ENCODE data around the gene TET2.
A peak's percentile ranks its signal among the peaks of the same experiment; 100 is the strongest.

Gene TET2

DNA sequence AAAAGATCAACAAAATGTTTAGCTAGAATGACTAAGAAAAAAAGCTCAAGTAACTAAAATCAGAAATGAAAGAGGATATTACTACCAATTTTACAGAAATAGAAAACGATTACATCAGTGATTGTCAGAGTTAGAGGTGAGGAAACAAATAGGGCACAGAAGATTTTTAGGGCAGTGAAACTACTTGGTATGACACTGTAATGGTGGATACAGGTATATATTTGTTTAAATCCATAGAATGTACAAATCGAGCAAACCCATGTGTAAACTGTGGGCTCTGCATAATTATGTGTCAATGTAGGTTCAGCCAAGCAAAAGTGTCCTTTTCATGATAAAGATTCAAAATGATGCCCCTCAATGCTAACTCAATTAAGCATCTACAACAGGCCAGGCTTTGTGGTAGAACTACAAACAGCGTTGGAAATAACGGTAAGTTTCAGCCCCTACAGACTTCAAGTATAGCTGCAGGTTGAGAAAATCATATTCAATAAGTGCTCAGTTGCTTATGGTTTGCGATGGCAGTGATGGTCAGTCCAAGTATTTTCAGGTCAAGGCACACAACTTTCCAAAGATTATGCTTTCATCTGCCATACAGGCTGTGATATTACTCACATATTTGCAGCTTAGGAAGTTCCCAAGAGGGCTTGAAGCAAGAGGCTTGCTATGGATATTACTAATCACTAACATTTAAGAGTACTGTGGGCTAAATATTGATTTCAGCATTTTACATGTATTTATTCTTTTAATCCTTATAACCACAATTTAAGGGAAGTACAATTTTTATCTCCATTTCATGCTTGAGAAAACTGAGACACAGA is 158.6 kb downstream of the TET2 start:
- H3K4me3 ChIP-seq (ENCODE audit: low read depth, low read length), result no peak overlapping the region
- TF ChIP-seq, protein P1, sequence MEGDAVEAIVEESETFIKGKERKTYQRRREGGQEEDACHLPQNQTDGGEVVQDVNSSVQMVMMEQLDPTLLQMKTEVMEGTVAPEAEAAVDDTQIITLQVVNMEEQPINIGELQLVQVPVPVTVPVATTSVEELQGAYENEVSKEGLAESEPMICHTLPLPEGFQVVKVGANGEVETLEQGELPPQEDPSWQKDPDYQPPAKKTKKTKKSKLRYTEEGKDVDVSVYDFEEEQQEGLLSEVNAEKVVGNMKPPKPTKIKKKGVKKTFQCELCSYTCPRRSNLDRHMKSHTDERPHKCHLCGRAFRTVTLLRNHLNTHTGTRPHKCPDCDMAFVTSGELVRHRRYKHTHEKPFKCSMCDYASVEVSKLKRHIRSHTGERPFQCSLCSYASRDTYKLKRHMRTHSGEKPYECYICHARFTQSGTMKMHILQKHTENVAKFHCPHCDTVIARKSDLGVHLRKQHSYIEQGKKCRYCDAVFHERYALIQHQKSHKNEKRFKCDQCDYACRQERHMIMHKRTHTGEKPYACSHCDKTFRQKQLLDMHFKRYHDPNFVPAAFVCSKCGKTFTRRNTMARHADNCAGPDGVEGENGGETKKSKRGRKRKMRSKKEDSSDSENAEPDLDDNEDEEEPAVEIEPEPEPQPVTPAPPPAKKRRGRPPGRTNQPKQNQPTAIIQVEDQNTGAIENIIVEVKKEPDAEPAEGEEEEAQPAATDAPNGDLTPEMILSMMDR (IDR thresholded peaks at IDR 0.05; ENCODE audit: insufficient read depth, low read depth, low read length, missing control alignments), result no peak
- DNase-seq (ENCODE audit: low read depth), result peak; percentile 63

DNA sequence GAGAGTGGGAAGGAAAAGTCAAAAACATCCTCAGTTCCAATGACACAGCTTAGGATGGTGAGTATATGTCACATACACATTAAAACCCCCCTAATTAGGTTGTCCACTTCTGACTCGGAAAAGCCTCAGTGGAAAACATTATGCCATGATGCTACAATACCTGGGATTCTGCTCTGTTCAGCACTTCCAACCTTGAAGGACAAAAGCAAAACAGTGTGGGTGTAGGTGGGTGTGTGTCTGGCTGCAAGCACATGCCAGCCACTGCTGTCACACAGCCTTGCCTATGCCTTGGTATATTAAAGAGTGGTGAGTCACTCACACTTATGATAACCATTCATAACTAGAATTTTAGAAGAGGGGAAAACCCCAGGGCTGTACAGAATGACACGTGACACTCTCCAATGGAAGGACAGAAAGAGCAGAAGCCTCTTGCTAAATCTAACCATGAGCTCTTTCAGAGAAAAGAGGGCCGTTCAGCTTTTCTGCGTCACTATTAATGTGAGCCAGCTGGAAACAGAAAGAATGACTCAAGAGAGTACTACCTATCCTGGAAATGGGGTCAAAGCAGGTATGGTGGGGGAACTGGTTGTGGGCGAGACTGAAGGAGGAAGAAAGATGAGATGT is 159.6 kb downstream of the TET2 start:
- peak overlapping the region; percentile 32 for H3K4me3 ChIP-seq (ENCODE audit: low read depth, low read length)
- peak; percentile 92 for DNase-seq (ENCODE audit: low read depth)
- TF ChIP-seq, protein P1 (IDR thresholded peaks at IDR 0.05; ENCODE audit: insufficient read depth, low read depth, low read length, missing control alignments), result no peak

DNA sequence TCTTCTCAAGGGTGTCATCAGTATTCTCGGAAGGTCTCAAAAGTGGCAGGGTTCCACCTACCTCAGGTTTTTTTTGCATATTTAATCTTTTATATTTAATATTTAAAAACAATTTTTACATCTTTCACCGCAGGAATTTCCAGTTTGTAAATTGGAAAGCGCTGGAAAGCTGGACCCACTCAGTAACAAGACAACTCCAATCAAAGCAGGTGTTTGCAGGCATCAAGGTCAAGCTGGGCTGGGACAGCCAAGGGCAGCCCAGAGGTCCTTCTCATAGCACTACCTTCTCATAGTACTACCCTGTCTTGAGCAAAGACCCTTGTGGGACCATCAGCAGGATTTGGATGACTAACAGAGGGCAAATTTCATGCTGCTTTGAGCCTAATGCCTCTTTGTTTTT is 160.1 kb downstream of the TET2 start:
- TF ChIP-seq, protein P1 (IDR thresholded peaks at IDR 0.05; ENCODE audit: insufficient read depth, low read depth, low read length, missing control alignments), result no peak
- DNase-seq (ENCODE audit: low read depth), result no peak
- H3K4me3 ChIP-seq (ENCODE audit: low read depth, low read length), result no peak overlapping the region

DNA sequence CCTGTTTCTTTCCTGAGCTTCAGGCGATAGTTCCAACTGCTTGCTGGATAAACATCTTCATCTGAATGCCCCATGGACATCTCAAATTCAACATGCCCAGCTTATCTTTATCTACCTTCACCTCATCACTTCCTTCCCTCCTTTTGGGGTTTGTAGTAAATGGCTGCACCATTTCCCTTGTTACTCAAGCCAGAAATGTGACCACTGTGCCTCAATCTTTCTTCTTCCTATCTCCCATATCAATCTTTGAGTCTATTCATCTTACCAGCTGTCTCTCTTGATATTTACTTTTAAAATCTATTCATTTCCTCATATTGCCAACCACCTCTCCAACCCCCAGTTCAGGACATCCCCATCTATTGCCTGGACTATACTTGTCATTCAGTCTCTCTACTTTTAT is 171.8 kb downstream of the TET2 start:
- H3K4me3 ChIP-seq (ENCODE audit: low read depth, low read length), result no peak overlapping the region
- TF ChIP-seq, protein P1 (IDR thresholded peaks at IDR 0.05; ENCODE audit: insufficient read depth, low read depth, low read length, missing control alignments), result no peak
- no peak for DNase-seq (ENCODE audit: low read depth)

DNA sequence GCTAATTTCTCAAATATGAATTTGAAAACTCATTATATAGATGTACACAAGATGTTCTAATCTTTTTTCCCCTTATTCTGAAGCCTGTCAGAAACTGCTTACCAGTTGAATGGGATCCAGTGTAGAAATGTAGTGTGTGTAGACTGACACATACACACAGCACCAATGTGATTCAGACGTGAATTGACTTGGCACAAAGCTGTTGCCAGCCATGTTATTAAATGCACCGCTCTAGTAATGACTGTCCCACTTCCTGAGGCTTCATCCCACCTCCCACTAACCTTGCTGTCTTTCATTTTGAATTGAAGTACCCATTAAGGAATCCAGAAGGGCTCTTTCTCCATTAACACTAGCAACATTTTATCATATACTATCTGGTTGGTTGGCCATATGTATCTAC is 180.5 kb downstream of the TET2 start:
- no peak overlapping the region for H3K4me3 ChIP-seq (ENCODE audit: low read depth, low read length)
- no peak for DNase-seq (ENCODE audit: low read depth)
- TF ChIP-seq, protein P1 (IDR thresholded peaks at IDR 0.05; ENCODE audit: insufficient read depth, low read depth, low read length, missing control alignments), result no peak

DNA sequence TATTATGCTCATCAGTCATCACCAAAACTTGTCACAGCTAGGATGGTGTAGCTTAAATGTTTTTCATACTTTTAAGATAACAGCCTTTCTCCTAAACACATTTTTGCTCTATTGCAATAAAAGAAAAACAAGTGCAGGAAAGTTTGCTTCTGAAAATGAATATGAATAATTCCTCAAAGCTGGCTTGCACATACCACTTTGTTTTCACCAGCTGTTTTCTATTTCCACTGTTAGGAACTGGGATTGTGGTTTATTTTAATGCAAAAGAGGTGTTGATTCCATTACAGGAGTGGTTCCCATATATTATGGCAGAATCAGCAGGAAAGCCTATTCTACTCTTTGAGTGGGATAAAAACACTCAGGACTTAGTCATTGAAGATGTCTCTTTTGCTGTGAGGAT is 181.3 kb downstream of the TET2 start:
- DNase-seq (ENCODE audit: low read depth), result no peak
- TF ChIP-seq, protein P1 (IDR thresholded peaks at IDR 0.05; ENCODE audit: insufficient read depth, low read depth, low read length, missing control alignments), result no peak

More for the DNA sequence above, 181.3 kb downstream of the TET2 start:
- no peak overlapping the region for H3K4me3 ChIP-seq (ENCODE audit: low read depth, low read length)

All from GM12865 (cell line).